Glutamatergic neuron (in vitro differentiated cells): ENCODE measurements around the gene UPB1. TPM values are rescaled to one million over a fixed set of nuclear protein-coding genes. Genes with fewer than 3 reads are reported as not detected.

Experiments
- DNase-seq: peaks from one replicate; pipeline ENCODE4 v3.0.0; 2022
- H3K27ac Mint-ChIP-seq: one replicate; pipeline ENCODE4 v1.8.0; 2020; ENCODE audit warnings: mild to moderate bottlenecking, mixed read lengths, inconsistent platforms; ENCODE audit not compliant: unreplicated experiment
- H3K27me3 Mint-ChIP-seq: one replicate; pipeline ENCODE4 v1.8.0; 2020; ENCODE audit warnings: mild to moderate bottlenecking, moderate library complexity, mixed read lengths, inconsistent platforms; ENCODE audit not compliant: unreplicated experiment
- H3K36me3 Mint-ChIP-seq: one replicate; pipeline ENCODE4 v1.8.0; 2020; ENCODE audit warnings: mild to moderate bottlenecking, mixed read lengths, inconsistent platforms; ENCODE audit not compliant: unreplicated experiment
- H3K4me1 Mint-ChIP-seq: one replicate; pipeline ENCODE4 v1.8.0; 2020; ENCODE audit warnings: mild to moderate bottlenecking, low read depth, mixed read lengths, inconsistent platforms; ENCODE audit not compliant: unreplicated experiment
- H3K4me3 Mint-ChIP-seq: one replicate; pipeline ENCODE4 v1.8.0; 2020; ENCODE audit warnings: mild to moderate bottlenecking, mixed read lengths, inconsistent platforms; ENCODE audit not compliant: unreplicated experiment
- H3K9me3 Mint-ChIP-seq: one replicate; pipeline ENCODE4 v1.8.0; 2020; ENCODE audit warnings: mild to moderate bottlenecking, moderate library complexity, mixed read lengths, inconsistent platforms; ENCODE audit not compliant: unreplicated experiment
- CTCF ChIP-seq: fragments of 200-600 bp; sonication (generic); IDR thresholded peaks from one replicate; pipeline ENCODE4 v1.5.0; 2021; ENCODE audit not compliant: partially characterized antibody, unreplicated experiment
- total RNA-seq: library from RNA; stranded (reverse); fragmentation: NEBNext Ultra II Directional; extraction: Animal tissue kit (Norgen Biotek cat#: 25700); gene quantifications from one replicate; pipeline ENCODE4 v1.2.1, GENCODE V29; 2021; ENCODE audit not compliant: unreplicated experiment

Gene UPB1
- total RNA-seq, 1 donor from 2014 or later: 0.37 TPM

GRCh38 chr22:24457894-24458420 lies 37.2 kb upstream of the UPB1 start:
- no peaks in the 10 kb centered on the region for H3K36me3 Mint-ChIP-seq
- H3K4me1 Mint-ChIP-seq: no peaks in the 10 kb centered on the region
- no peaks in the 10 kb centered on the region for H3K27me3 Mint-ChIP-seq
- no peak overlapping the region for H3K27ac Mint-ChIP-seq
- no peak for DNase-seq
- H3K4me3 Mint-ChIP-seq: no peak overlapping the region
- TF ChIP-seq CTCF: no peak
- no peaks in the 10 kb centered on the region for H3K9me3 Mint-ChIP-seq

- H3K9me3 Mint-ChIP-seq: no peaks in the 10 kb centered on the region
- no peak for TF ChIP-seq CTCF
- H3K36me3 Mint-ChIP-seq: no peaks in the 10 kb centered on the region
- DNase-seq: no peak
- no peak overlapping the region for H3K4me3 Mint-ChIP-seq
- no peaks in the 10 kb centered on the region for H3K27me3 Mint-ChIP-seq
- H3K27ac Mint-ChIP-seq: no peak overlapping the region
- H3K4me1 Mint-ChIP-seq: no peaks in the 10 kb centered on the region
Measured at GRCh38 chr22:24459911-24460310, 35.2 kb upstream of the UPB1 start.

GRCh38 chr22:24460418-24461089 lies 34.6 kb upstream of the UPB1 start:
- Mint-ChIP-seq H3K9me3 (no peaks in the 10 kb centered on the region), H3K4me3 (no peak overlapping the region), H3K27ac (no peak overlapping the region), H3K4me1 (no peaks in the 10 kb centered on the region), H3K36me3 (no peaks in the 10 kb centered on the region), H3K27me3 (no peaks in the 10 kb centered on the region)
- DNase-seq: no peak
- no peak for TF ChIP-seq CTCF

GRCh38 chr22:24463071-24463760 lies 31.9 kb upstream of the UPB1 start:
- Mint-ChIP-seq H3K27me3 (no peaks in the 10 kb centered on the region), H3K27ac (no peak overlapping the region), H3K4me1 (no peaks in the 10 kb centered on the region), H3K36me3 (no peaks in the 10 kb centered on the region), H3K9me3 (no peaks in the 10 kb centered on the region), H3K4me3 (no peak overlapping the region)
- TF ChIP-seq CTCF: no peak
- no peak for DNase-seq

- Mint-ChIP-seq H3K9me3 (no peaks in the 10 kb centered on the region), H3K4me1 (no peaks in the 10 kb centered on the region), H3K27me3 (no peaks in the 10 kb centered on the region), H3K27ac (no peak overlapping the region), H3K36me3 (no peaks in the 10 kb centered on the region), H3K4me3 (no peak overlapping the region)
- no peak for TF ChIP-seq CTCF
- no peak for DNase-seq
Measured at GRCh38 chr22:24465566-24465965, 29.6 kb upstream of the UPB1 start.
